A172 (cell line): ENCODE measurements around the gene ADTRP. TPM values are rescaled to one million over a fixed set of nuclear protein-coding genes. Genes with fewer than 3 reads are reported as not detected.

ENCODE experiments used
- DNase-seq: peaks from one replicate; pipeline ENCODE4 v3.0.0-alpha.2; 2015; ENCODE audit warnings: low spot score
- total RNA-seq: library from RNA; depleted of rRNA; stranded (reverse); fragments of >200 nt; shearing (Covaris generic); gene quantifications from 2 replicates; pipeline ENCODE4 v1.2.3, GENCODE V29; 2014

Gene ADTRP
- total RNA-seq, 1 experiment from 2014 or later, result 1.9 TPM

DNA sequence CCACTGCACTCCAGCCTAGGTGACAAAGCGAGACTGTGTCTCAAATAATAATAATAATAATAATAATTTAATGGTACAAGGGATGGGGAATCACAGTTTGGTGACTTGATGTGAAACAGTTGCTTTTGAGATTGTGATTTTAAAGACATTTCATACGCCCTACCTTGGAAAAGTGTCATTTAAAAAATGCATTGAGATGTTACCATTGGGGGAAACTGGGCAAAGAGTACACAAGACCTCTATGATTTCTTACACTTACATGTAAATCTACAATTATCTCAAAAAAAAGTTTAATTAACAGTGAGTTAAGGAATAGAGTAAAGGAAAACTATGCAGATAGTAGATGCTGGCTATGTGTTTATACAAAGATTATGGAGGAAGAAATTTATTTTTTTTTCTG lies 22.3 kb downstream of the ADTRP start:
- no peak for DNase-seq

DNA sequence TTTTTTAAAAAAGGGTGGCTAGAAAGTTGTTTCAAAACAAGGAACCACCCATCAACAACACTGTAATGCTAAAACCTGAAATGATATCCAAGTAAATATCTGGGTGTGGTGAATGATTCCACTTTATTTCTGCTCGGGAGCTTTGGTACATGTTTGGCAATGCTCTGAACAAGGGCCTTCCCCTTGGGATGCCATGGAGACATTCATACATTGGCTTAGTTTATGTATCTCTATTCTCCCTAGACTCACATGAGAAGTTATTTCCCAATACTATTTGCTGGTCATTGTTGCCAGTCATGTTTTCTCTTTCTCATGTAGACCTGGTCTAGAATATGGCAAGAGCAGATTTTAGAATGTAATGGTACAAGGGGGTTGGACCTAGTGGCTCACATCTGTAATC lies 22.9 kb downstream of the ADTRP start:
- no peak for DNase-seq

DNA sequence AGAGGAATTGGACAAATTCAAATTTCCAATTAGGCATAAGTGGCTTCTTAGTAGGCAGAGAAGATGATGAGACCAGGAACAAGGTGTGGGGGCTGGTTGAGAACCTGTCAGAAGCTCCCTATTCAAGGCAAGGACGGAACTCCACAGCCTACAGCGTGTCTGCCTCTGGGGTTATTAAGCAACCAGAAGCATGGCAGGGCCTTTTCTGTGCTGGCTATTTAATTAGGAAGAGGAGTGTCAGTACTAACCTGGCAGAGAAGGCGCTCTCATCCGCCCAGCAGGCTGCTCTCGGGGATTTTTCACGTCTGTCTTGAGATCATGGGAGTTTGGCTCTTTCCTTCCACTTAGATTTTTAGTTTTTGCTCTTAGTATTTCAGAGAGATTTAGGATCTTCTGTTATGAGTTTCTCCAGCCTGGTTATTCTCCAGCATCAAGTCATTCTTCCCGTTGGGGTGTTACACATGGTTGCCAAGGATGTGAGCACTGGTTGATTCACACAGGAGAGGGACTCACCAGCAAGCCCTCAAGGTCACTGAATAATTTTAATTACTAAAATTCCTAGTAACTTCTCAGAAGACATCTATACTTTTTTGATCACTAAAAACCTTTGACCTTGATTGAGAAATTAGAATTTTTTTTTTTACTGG lies 23.9 kb downstream of the ADTRP start:
- peak; percentile 25 for DNase-seq

DNA sequence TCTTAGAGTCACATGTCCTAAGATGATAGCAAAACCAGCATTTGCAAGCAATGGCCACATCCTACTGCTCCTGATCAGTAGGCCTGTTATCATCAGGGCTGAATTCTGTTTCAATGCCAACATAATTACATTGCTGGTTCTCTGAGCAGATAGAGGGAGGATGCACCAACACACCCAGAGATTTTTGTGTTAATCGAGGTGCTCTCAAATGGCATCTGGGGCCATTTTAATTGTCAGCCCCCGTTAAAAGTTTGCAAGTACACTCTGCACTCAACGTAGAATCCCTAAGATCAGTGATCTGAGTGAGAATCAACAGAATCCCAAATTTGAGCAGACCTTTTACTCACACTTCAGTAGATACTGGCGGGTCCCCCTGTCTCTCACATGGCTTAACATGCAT lies 24.8 kb downstream of the ADTRP start:
- DNase-seq, result no peak

DNA sequence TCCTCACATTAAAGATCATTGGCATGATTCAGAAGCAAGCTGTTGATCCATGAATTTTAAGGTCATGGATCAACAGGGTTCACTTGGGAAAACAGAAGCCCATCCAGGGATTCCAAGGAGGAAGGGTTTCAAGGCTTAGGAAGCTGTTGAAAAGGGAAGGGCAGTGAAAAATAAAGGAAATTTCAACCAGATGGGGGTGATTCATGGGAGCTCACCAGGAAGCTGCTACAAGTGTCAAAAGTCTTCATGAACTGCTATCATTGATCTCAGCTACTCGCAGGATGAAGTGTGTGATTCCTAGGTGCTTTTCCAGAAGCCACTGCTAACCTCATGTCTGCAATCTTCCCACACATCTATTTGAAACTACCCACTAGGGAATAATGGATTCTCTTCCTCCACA lies 26.2 kb downstream of the ADTRP start:
- no peak for DNase-seq

DNA sequence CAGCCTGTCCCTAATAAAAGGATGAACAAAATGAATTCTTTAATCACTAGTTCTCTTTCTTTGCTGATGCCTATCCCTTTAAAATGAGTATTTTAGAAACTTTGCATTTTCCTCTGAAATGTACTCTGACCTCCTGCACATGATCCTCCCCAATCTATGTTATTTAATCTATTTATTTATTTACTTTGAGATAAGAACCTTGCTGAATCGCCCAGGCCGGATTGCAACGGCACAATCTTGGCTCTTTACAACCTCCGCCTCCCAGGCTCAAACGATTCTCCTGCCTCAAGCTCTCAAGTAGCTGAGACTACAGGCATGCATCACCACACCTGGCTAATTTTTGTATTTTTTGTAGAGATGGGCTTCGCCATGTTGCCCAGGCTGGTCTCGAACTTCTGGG lies 27.9 kb downstream of the ADTRP start:
- no peak for DNase-seq

DNA sequence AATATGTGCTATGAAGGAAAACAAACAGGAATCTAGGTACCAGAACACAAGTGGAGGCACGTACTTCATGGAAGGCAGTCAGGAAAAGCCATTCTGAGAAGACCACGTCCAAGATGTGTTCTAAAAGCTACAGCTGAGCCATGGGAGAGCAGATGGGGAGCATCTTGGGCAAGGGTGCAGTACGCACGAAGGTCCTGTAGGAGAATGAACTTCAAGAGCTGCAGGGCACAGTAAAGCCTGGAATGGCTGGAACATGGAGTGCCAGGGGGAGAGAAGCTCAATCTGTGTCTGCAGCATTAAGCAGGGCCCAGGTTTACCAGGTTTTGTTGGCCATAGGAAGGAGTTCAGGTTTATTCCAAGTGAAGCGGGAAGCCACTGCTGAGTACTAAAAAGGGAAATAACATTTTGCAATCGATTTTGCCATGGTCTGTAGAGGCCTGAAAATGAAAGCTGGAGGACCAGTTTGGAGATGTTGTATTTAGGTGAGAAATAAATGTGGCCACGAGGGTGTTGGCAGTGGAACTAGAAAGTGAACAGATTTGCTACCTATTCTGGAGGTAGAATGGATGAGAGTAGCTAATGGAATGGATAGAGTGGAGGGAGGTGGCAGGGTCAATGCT lies 29.9 kb downstream of the ADTRP start:
- no peak for DNase-seq

DNA sequence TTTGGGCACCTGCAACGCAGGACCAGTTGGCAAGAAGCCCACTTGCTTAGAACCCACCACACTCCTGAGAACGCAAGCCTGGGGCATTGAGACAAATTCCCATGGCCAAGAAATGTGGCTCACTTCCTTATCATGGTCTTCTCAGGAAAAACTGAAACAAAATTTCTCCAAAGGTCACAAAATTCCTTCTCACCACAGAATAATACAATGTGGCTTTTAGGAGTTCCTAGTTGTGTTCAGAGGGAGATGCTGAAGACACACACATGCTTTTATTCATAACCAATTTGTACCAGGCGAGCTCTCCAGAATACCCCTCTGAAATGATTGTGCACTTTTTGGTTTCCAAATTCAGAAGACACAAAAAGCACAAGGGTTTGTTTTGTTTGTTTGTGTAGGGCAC lies 31.6 kb downstream of the ADTRP start:
- DNase-seq, result no peak

DNA sequence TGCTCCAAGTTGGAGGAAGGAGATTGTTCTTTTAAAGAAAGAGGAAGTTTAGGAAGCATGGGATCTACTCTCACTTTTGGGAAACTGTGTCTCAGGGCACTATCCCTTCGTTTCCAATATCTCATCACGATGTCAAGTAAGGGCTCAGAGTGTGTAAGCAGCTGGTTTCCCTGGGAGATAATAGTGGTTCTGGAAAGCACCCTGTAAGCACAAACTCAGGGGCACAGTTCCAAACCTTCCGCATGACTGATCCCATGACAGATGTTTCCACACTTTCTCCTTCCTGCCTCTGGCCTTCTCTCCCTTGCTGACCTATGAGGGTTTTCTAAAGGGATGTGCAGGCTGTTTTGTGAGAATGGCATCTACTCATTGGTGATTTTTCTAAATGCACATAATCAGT lies 33.9 kb downstream of the ADTRP start:
- DNase-seq, result peak; percentile 14

DNA sequence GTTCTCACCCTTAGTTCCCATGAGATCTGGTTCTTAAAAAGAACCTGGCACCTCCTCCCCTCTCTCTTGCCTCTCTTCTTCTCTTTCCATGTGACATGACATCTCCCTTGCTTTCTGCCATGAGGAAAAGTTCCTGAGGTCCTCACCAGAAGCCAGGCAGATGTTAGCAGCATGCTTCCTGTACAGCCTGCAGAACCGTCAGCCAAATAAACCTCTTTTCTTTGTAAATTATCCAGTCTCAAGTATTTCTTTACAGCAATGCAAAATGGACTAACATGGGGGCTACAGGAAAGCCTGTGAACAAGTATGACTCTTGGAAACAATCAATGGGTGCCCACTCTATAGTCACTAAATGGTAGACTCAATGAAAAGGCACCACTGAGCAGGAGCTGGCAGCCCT lies 34.5 kb downstream of the ADTRP start:
- DNase-seq, result no peak

DNA sequence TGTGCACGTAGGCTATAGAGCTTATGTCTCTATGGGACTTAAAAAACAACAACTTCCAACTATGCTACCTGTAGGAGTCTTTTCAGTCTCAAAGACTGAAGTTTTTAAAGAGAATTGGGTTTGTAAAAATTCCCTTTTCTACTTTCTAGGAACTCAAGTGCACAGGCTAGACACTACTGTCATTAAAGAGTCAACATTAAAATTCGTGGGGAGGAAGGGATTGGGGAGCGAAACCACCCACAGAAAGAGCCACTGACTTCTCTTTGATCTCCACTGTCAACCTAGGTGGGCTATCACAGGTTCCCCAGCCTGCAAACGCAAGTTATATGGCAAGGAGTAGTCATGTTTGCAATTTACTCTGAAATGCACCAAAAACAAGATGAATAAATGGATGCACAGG lies 37.7 kb downstream of the ADTRP start:
- no peak for DNase-seq

DNA sequence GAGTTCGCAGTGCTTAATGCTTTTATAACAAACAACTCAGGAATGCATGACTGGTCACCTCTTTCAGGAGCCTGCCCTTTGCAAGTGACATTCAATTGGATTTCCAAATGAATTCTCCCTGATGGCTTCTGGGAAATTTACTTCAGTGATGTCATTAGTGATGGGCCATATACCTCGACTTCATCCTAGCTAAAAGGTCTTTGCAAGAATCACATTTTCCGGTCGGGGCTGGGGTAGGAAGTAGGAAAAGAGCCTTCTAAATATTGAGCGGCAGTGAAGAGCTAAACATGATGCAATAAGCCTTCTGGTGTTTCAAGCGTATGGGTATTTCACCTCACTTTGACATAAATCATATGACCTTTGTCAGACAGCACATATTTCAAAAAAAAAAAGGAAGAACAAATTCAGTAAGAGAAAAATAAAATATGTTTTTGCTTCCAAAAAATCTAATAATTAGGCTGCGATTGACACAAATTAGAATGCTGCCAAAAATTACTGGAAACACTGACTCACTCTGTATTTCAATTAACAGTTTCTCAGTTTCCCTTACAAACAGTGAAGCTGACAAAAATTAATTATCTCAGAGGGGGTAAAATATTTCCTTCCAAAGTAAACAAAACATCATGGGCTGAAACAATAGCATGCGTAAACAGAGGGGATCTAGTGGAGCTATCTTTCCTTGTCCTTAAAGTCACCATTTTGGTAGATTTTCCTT lies 39.8 kb downstream of the ADTRP start:
- DNase-seq, result no peak

DNA sequence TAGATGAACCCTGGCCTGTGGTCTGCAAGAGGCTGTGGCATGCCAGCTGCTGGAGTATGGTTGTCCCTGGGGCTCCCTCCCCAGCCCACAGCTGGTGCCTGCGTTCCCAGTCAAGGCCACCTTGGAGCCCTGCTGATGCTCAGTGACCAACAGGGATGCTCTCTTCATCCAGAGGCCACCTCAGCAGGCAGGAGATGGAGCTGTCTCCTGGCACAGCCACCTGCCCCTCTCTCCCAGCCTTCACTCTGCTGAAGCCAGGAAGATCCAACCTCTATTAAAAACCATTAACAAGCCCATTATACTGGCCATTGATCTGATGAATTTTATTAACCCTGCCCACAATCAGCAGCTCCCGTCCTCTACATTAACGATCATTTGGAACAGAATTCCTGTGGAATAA lies 40.4 kb downstream of the ADTRP start:
- DNase-seq, result no peak

DNA sequence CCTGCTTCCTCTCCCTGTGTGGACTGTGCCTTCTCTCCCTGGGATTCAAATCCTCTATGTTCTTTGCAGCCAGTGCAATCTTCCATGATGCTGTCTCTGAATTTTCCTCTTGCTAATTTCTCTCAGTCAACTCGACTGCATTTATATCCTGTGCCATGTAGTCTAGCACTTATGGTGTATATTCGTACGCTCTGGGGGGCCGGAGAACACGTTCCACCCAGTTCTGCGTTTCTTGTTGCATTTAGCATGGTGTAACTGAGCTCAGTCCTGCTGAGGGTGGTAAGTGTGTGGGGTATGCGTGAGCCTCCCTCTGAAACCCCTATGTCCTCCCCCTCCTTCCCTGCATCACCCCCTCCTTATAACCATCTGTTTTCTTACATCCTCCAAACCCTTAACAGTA lies 42.0 kb downstream of the ADTRP start:
- DNase-seq, result no peak

DNA sequence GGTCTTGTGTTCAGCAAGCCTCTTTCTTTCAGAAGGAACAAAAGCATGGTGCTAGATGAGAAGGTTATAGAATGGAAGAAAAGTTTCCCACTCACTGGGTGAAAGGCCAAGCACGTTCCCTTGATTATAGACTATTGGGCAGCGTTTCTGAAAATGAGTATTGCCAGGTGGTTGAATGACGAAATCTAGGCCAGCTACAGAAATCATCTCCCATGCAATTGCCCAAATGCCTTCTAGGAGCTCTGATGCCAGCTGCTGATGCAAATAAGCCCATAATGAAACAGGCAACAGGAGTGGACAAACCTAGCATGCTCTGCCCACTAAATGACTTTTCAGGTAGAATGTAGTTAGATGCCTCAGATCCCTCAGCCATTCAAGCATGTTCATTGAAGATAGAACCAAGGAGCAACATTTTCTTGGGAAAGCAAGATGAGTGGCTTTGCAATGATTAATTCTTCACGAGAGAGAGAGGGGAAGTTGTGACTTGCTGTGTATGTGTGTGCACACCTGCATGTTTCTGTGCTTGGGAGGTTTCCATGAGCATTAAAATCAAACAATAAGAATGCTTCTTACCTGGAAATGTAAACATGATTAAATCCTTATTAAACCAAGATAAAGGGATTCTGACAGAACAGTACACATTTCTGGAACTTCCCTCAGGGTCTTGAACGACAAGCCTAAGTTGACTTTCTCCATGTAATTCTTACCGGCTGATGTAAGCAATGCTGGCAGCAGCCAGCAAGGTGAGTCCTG lies 43.6 kb downstream of the ADTRP start:
- no peak for DNase-seq

DNA sequence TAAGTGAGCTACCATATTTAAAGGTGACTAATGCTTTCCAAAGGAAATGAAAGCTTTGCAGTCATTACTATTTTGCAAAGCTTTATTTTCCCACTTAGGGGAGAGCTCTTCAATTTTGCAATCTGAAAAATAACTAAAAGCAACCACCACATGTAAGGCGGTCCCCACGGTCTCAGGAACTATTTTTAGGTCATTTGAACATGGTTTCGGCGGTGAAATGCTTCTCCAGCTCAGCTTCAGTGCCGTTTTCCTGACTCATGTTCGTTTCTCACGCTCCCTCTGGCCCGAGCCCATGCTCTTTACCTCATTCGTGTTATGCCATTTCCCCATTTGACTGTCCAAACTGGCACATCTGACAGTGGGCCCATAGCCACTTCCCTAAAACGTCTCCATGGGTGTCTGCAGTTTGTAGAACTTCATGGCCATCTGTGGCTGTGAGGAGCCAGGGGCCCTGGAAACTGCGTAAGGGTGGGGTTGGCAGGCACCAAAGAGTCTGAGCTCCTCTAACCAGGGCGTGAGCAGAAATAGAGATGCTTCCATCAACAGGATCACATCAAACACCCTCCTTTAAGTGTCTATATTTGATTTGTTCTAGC lies 46.5 kb downstream of the ADTRP start:
- no peak for DNase-seq

DNA sequence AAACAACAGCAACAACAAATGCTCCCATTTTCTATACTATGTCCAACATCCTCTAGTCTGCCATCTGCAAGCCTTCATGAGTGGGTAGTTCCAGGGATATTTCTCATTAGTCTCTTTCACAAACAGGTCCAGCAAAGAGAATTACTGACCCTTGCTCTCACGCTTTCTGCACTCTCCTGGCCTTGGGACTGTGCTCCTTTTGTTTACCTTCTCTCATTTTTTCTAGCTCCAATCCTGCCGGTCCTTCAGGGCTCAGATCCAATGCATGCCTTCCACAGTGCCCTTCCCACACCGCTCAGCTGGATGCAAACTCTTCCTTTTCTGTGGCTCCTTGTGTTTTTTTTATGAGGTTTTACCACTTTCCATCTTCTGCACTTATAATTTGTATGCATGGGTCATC lies 47.2 kb downstream of the ADTRP start:
- DNase-seq, result no peak

DNA sequence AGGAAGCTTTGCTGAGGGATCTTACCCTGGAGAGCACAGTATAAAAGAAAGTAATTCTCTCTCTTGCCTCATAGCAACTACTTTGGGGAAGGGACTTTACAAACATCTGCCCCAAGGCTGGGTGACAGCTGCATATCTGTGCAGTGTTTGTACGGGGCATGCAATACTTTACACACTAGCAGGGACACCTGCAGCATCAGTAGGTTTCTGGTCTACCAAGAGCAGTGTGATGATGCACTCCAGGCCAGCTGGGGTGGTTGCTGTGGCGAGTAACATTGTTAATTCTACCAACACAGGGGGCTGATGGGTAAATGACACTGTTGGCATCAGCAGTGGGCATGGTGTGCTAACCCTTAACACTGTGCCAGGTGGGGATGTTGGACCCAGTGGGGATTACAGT lies 48.0 kb downstream of the ADTRP start:
- no peak for DNase-seq

DNA sequence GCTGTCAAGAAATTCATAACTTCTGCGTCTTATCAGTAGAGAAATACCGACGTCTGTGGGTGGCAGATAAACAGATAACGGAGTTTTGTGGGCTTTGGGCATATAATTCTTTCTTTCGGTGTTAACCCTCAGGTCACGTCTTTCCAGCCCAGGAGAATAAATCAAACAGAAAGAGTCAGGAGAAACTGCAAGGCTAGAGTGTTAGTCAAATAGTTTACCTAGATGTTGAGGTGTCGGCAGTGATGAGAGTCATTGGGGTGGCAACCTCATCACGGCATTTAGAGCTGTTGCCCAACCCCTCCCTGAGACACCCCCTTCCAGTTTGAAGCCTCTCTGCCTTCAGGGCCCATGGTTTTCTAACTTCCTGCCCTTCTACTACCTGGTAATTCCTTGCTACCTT lies 49.5 kb downstream of the ADTRP start:
- DNase-seq, result no peak

DNA sequence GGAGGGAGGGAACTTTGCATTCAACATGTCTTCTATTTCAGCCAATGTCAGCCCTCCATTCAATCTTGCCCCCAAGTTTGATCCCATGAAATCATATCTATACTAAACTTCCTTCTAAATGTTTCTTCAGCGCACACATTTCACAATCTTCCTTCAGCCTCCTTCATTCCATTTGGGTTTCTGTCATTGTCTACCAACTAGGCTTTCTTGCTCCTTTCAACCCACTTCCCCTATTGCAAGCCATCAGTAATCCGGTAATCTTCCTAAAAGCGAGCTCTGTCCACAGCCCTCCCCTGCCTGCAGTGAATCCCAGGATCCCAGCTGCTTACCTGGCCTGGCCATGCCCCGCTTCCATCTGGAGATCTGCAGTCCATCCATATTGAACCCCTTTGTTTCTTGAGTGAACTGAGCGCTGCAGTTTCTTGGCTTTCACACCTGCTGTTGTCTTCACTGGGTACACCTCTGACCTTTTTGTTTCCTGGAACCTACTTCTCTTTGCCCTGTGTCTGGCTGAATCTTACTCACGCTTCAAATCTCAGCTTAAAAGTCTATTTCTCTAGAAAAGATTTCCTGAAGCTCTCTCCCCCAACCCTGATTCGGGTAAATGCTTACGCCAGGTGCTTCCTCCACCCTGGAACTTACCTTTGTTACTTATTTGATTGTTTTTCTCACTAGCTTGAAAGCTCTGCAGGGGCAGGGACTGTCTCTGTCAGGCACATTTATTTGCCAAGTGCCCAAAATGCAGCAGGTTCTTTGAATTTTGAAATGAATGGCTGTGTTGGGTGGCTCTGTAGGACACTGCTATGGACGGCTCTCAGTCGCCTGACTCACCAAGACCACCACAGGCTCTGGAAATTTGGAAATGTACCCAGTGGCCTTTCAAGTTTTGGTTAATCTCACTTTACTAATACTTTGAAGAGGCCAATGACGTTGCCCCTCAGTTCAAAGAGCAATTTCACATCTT lies 50.3 kb downstream of the ADTRP start:
- DNase-seq, result no peak

DNA sequence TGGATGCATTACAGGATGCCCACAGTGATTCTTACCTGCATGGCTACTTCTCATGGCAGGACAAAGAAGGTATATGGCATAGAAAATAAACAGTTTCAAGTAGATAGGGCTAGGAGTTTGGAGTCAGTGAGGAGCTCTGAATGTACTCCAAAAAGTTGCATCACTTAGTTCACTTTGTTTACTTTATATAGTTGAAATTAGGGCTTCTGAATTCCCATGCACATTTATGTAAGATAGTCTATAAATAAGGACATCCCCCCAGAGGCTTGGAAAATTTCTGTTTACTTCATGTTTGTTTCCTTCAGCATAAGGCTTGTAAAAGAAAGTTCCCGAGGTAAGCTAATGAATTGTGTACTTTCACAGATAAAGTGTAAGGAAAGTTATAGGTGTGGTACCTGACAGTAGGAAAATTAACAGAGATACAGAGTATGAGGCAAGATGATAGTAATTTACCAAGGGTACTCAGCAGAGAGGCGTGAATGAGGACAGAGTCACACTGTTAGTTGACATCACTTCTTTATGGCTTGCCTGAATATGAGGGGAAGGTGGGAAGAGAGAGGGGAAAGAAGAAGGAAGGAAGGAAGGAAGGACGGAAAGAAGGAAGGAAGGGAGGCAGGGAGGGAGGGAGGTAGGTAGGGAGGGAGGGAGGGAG lies 51.1 kb downstream of the ADTRP start:
- no peak for DNase-seq
